ENCODE data around the gene GRIK4. TPM values are rescaled to one million over a fixed set of nuclear protein-coding genes. Genes with fewer than 3 reads are reported as not detected.

Gene GRIK4
- total and polyA plus RNA-seq, 2 donors (not counting 3 experiments of a cell fraction or from before 2014, with no cell fraction given): 0.81 to 1.6 TPM

DNA sequence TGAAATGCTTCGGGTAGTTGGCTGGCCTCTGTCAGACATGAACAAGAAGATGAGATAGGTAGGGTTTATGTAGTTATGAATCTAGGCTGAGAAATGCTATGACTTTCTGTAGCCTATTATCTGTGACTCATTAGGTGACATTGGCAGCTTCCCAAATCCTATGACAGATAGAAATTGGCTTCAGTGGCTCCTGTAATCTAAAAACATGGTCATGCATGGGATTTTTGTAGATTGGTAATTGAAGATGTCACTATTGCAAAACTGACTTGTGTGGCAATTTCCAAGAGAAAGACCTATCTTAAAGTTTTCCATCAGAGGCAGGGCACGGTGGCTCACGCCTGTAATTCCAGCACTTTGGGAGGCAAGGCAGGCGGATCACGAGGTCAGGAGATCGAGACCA lies 29.4 kb upstream of the GRIK4 start:
- no peaks in the 10 kb centered on the region for H3K9me3 ChIP-seq (replicated peaks; ENCODE audit: control insufficient read depth, insufficient read depth, low read length)
- H3K36me3 ChIP-seq (ENCODE audit: control insufficient read depth in 2 of 2, extremely low read depth in 1 of 2, insufficient read depth in 2 of 2, low read length in 2 of 2): peaks cover 22 to 25% of the 10 kb centered on the region in 2 experiments
- no peak overlapping the region for H3K4me2 ChIP-seq (ENCODE audit: insufficient read depth, low read length)
- no peaks in the 10 kb centered on the region for H4K20me1 ChIP-seq (replicated peaks; ENCODE audit: control insufficient read depth, extremely low read depth, insufficient read depth, low read length)
- H3K27ac ChIP-seq (ENCODE audit: insufficient read depth, low read depth, low read length): no peak overlapping the region
- dilution Hi-C loops (cut with MboI; ENCODE audit: extremely low pct_ligation_motif_present, low sequenced_read_pairs) (no loop called here), intact Hi-C loops (cut with micrococcal nuclease) (no loop called here)
- no peak overlapping the region for H3K4me3 ChIP-seq (replicated peaks in 1 of 3; ENCODE audit: insufficient read depth in 1 of 3, low read depth in 1 of 3, low read length in 3 of 3)
- FAIRE-seq (no peak), DNase-seq (ENCODE audit: low read depth, low spot score) (no peak)
- ChIA-PET CTCF (no interaction called here), POLR2A (no interaction called here)
- no peaks in the 10 kb centered on the region for H3K27me3 ChIP-seq (ENCODE audit: control insufficient read depth in 2 of 2, insufficient read depth in 2 of 2, low read length in 2 of 2)
- no peak overlapping the region for H3K9ac ChIP-seq (replicated peaks; ENCODE audit: extremely low read depth, insufficient read depth, low read length)
- no peaks in the 10 kb centered on the region for H3K4me1 ChIP-seq (ENCODE audit: control insufficient read depth, extremely low read depth, insufficient read depth, low read length)
- H3K79me2 ChIP-seq (ENCODE audit: control insufficient read depth, insufficient read depth, low read length): no peaks in the 10 kb centered on the region
- H2AFZ ChIP-seq (ENCODE audit: low read depth, low read length): no peak overlapping the region
- no TSS peak for BruUV-seq (replicated peaks)
- H3K9me1 ChIP-seq (replicated peaks; ENCODE audit: control insufficient read depth, extremely low read depth, insufficient read depth, low read length): no peaks in the 10 kb centered on the region
- TF ChIP-seq JUN (IDR thresholded peaks at IDR 0.05; ENCODE audit: borderline replicate concordance, insufficient read depth, insufficient read length, low read depth) (no peak), POLR2AphosphoS5 (IDR thresholded peaks at IDR 0.05; ENCODE audit: insufficient read depth, low read depth, low read length) (no peak), GATA2 (IDR thresholded peaks at IDR 0.05; ENCODE audit: insufficient read depth, insufficient read length, low read depth, low read length) (no peak), MYC (IDR thresholded peaks at IDR 0.05; ENCODE audit: low read depth, low read length) (no peak), POLR2A (IDR thresholded peaks at IDR 0.05; ENCODE audit: low read depth, low read length) (no peak), FOS (IDR thresholded peaks at IDR 0.05; ENCODE audit: borderline replicate concordance, insufficient read depth, low read length) (no peak), EZH2 (IDR thresholded peaks at IDR 0.05; ENCODE audit: borderline replicate concordance, low read depth, low read length, severe bottlenecking) (no peak)
- TF ChIP-seq, protein P1, sequence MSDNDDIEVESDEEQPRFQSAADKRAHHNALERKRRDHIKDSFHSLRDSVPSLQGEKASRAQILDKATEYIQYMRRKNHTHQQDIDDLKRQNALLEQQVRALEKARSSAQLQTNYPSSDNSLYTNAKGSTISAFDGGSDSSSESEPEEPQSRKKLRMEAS (IDR thresholded peaks at IDR 0.05; ENCODE audit: insufficient read depth, insufficient read length): no peak
- TF ChIP-seq, protein P2, sequence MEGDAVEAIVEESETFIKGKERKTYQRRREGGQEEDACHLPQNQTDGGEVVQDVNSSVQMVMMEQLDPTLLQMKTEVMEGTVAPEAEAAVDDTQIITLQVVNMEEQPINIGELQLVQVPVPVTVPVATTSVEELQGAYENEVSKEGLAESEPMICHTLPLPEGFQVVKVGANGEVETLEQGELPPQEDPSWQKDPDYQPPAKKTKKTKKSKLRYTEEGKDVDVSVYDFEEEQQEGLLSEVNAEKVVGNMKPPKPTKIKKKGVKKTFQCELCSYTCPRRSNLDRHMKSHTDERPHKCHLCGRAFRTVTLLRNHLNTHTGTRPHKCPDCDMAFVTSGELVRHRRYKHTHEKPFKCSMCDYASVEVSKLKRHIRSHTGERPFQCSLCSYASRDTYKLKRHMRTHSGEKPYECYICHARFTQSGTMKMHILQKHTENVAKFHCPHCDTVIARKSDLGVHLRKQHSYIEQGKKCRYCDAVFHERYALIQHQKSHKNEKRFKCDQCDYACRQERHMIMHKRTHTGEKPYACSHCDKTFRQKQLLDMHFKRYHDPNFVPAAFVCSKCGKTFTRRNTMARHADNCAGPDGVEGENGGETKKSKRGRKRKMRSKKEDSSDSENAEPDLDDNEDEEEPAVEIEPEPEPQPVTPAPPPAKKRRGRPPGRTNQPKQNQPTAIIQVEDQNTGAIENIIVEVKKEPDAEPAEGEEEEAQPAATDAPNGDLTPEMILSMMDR (IDR thresholded peaks at IDR 0.05; ENCODE audit: extremely low read depth in 1 of 2, insufficient read depth in 1 of 2, low read depth in 1 of 2, low read length in 2 of 2): no peak
